Measurements from ENCODE around the gene RSPH9.
A peak's percentile ranks its signal among the peaks of the same experiment; 100 is the strongest.
"Not testable (repeated sequence)": the region's sequence is repeated elsewhere in the genome, so short reads cannot be mapped to it uniquely, and the experiment has no call there.

Gene RSPH9

GRCh38 chr6:43625393-43625992 is 19.3 kb upstream of the RSPH9 start:
- H3K27me3 ChIP-seq = no peaks in the 10 kb centered on the region
- H3K9ac ChIP-seq = no peak overlapping the region
- peaks cover 0 to 69% (median 15%) of the 10 kb centered on the region in 11 experiments; a peak in 11 of 22 replicates for H4K20me1 ChIP-seq
- H3K36me3 ChIP-seq = peaks cover 57 to 65% (median 61%) of the 10 kb centered on the region in 11 experiments
- no peak overlapping the region for H3K4me3 ChIP-seq
- no peak for TF ChIP-seq Cebpa-rat (IDR thresholded peaks at IDR 0.05)
- H3K27ac ChIP-seq = peak overlapping the region in 2 of 11 experiments; percentile 96; a peak in 3 of 22 replicates
- no peaks in the 10 kb centered on the region for H3K9me3 ChIP-seq (replicated peaks in 1 of 11)
- H3K4me1 ChIP-seq = peaks cover 27 to 42% (median 30%) of the 10 kb centered on the region in 10 experiments
- H3K4me2 ChIP-seq = 0 out of 22 replicates have a peak overlapping the region, but pooled peaks of 2 of the 11 experiments have one; percentile 92

DNA sequence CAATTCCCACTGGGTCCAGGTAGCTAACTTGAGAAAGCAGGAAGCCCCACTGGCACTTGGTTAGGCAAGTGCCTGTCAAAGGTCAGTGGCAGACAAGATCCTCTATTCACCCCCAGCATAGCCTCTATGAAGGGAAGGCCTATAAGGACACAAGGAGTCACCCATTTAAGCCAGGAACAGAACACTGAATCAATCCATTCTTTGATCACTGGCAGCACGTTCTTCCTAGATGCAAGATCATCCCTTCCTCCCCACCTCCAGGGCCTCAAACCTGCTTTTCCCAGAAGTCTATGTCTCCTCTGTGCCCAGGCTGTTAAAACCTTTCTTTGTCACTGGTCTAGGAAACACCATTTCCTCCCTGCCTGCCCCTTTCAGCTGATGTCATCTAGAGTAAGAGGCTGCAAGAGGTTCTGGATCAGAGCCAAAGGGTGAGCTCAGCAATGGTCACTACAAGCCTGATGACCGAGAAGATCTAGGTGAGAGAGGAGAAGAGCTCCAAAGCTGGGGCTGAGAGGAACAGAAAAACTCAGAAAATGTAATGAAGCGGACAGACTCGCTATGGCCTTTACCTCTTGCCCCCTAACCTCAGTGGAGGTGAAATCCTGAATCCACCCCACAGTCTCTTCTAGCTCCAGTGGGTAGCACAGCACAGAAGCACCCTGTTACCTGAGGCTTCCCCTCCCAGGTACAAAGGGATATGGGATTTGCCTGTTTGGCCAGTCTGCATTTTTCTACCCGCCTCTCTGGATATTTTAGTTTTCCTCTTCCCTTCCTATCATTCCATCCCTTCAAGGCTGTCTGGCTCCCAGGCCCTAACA is 17.6 kb upstream of the RSPH9 start:
- Histone ChIP-seq H3K4me1 (peaks cover 39 to 50% (median 45%) of the 10 kb centered on the region in 10 experiments), H3K36me3 (peaks cover 40 to 47% (median 44%) of the 10 kb centered on the region in 11 experiments), H3K27me3 (no peaks in the 10 kb centered on the region), H3K9ac (peak overlapping the region; percentile 27 to 98 (median 95); a peak in 21 of 22 replicates), H3K27ac (peak overlapping the region; percentile 8 to 99 (median 55); a peak in 19 of 22 replicates), H3K4me2 (peak overlapping the region; percentile 83 to 97 (median 92)), H3K9me3 (replicated peaks in 1 of 11) (no peaks in the 10 kb centered on the region), H3K4me3 (peak overlapping the region in 9 of 10 experiments; percentile 15 to 97 (median 96); a peak in 16 of 20 replicates), H4K20me1 (peaks cover 0 to 52% (median 11%) of the 10 kb centered on the region in 11 experiments; a peak in 10 of 22 replicates)
- no peak for TF ChIP-seq Cebpa-rat (IDR thresholded peaks at IDR 0.05)

- TF ChIP-seq Cebpa-rat (IDR thresholded peaks at IDR 0.05) = no peak
- Histone ChIP-seq H4K20me1 (peaks cover 0 to 40% (median 11%) of the 10 kb centered on the region in 11 experiments; a peak in 8 of 22 replicates), H3K9me3 (replicated peaks in 1 of 11) (no peaks in the 10 kb centered on the region), H3K4me1 (peaks cover 49 to 63% (median 58%) of the 10 kb centered on the region in 10 experiments), H3K27ac (peak overlapping the region; percentile 92 to 99 (median 97)), H3K4me2 (peak overlapping the region; percentile 83 to 97 (median 92)), H3K27me3 (no peaks in the 10 kb centered on the region), H3K36me3 (peaks cover 28 to 34% (median 31%) of the 10 kb centered on the region in 11 experiments), H3K4me3 (peak overlapping the region; percentile 85 to 98 (median 96)), H3K9ac (peak overlapping the region; percentile 85 to 98 (median 96))
These were observed 16.3 kb upstream of the RSPH9 start for GRCh38 chr6:43628393-43629103.

DNA sequence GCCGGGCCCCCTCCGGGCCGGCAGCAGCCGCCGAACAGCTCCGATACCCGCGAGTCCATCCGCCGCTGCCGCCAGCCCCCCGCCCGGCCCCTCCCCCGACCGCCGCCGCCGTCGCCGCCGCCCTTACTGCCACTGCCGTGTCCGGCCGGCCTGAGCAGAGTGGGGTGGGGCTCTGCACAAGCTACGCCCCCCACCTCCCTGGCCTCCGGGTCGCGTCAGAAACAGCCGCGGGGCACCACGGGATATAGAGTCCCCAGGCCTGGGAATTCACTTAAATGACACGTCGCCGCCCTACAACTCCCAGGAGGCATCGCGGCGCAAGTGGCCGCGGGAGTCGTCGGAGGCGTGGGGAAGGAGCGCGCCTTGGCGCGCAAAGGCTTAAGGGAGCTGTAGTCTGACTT is 15.7 kb upstream of the RSPH9 start, which contains the start of gene GTPBP2:
Gene GTPBP2, minus strand, starts transcription at position 161 of the 401 bp plus-strand sequence. Its CDS starts 102 bp downstream, at position 59.
- peaks cover 22 to 29% (median 25%) of the 10 kb centered on the region in 11 experiments for H3K36me3 ChIP-seq

GRCh38 chr6:43629505-43630300 is 15.1 kb upstream of the RSPH9 start:
- TF ChIP-seq Cebpa-rat (IDR thresholded peaks at IDR 0.05) = peak; percentile 27 to 97 (median 89); a peak in 18 of 22 replicates
- H3K4me1 ChIP-seq = peaks cover 53 to 71% (median 67%) of the 10 kb centered on the region in 10 experiments
- peak overlapping the region; percentile 85 to 98 (median 95) for H3K9ac ChIP-seq
- peaks cover 16 to 23% (median 19%) of the 10 kb centered on the region in 11 experiments for H3K36me3 ChIP-seq
- no peaks in the 10 kb centered on the region for H3K9me3 ChIP-seq (replicated peaks in 1 of 11)
- peaks cover 0 to 30% (median 11%) of the 10 kb centered on the region in 11 experiments; a peak in 8 of 22 replicates for H4K20me1 ChIP-seq
- peak overlapping the region; percentile 64 to 98 (median 94) for H3K4me3 ChIP-seq
- H3K4me2 ChIP-seq = peak overlapping the region; percentile 83 to 99 (median 94)
- H3K27me3 ChIP-seq = no peaks in the 10 kb centered on the region
- peak overlapping the region; percentile 85 to 99 (median 97) for H3K27ac ChIP-seq

More for the DNA sequence above, 15.7 kb upstream of the RSPH9 start, which contains the start of gene GTPBP2:
- TF ChIP-seq Cebpa-rat (IDR thresholded peaks at IDR 0.05) = no peak
- Histone ChIP-seq H3K4me2 (peak within 1 kb of the TSS; percentile 89 to 99 (median 96)), H4K20me1 (peaks cover 0 to 36% (median 11%) of the 10 kb centered on the region in 11 experiments; a peak in 8 of 22 replicates), H3K27ac (peak within 1 kb of the TSS; percentile 92 to 99 (median 97)), H3K9ac (peak within 1 kb of the TSS; percentile 85 to 98 (median 96)), H3K27me3 (no peaks in the 10 kb centered on the region), H3K9me3 (replicated peaks in 1 of 11) (no peaks in the 10 kb centered on the region), H3K4me3 (peak within 1 kb of the TSS; percentile 85 to 98 (median 96)), H3K4me1 (peaks cover 52 to 67% (median 62%) of the 10 kb centered on the region in 10 experiments)

DNA sequence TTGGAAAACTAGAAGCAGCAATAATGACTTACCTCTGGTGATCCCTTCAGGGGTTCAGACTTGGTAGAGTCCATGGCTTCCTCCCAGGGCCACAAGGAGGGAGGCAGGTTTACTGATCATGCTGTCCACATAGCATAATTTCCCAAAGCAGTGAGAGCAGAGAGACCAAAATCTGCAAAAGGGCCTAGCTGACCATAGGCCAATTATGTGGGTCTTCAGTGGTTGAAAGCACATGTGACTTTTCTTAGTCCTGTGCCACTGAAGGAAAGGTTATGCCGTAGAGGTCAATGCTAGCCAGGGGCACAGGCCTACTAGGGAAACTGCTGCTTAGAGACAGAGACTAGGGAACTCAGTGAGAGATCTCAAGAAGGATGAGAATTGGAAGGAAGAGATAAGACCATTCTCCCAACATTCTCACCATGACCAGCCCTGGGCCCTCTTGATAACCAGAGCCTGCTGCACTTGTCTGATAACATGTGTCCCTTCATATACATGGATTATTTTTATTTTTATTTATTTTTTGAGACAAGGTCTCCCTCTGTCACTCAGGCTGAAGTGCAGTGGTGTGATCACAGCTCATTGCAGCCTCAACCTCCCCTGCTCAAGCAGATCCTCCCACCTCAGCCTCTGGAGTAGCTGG is 13.7 kb upstream of the RSPH9 start:
- peak overlapping the region; percentile 78 to 99 (median 97); a peak in 21 of 22 replicates for H3K27ac ChIP-seq
- H3K4me1 ChIP-seq = peaks cover 59 to 79% (median 70%) of the 10 kb centered on the region in 10 experiments
- H3K27me3 ChIP-seq = no peaks in the 10 kb centered on the region
- peak overlapping the region in 10 of 11 experiments; percentile 64 to 98 (median 94); a peak in 14 of 22 replicates for H3K9ac ChIP-seq
- H4K20me1 ChIP-seq = peaks cover 0 to 24% (median 7%) of the 10 kb centered on the region in 11 experiments; a peak in 7 of 22 replicates
- no peak for TF ChIP-seq Cebpa-rat (IDR thresholded peaks at IDR 0.05)
- no peak overlapping the region; a peak in 1 of 20 replicates for H3K4me3 ChIP-seq
- H3K9me3 ChIP-seq (replicated peaks in 1 of 11) = no peaks in the 10 kb centered on the region
- H3K36me3 ChIP-seq = peaks cover 2 to 9% (median 5%) of the 10 kb centered on the region in 11 experiments
- H3K4me2 ChIP-seq = peak overlapping the region; percentile 77 to 99 (median 93)

- not testable (repeated sequence) for H3K27me3 ChIP-seq; H3K9ac ChIP-seq; H3K4me3 ChIP-seq; H3K9me3 ChIP-seq (replicated peaks in 1 of 11)
- peak overlapping the region in 1 of 11 experiments; percentile 14; a peak in 2 of 22 replicates for H3K27ac ChIP-seq
- peak overlapping the region; percentile 23 to 96 (median 37); a peak in 17 of 22 replicates for H3K4me2 ChIP-seq
- peaks cover 11 to 17% (median 16%) of the 10 kb centered on the region in 11 experiments for H3K36me3 ChIP-seq
- H4K20me1 ChIP-seq = peaks cover 1 to 22% (median 8%) of the 10 kb centered on the region in 11 experiments; a peak in 14 of 22 replicates
- peaks cover 57 to 77% (median 68%) of the 10 kb centered on the region in 10 experiments for H3K4me1 ChIP-seq
These were observed 11.8 kb upstream of the RSPH9 start for GRCh38 chr6:43633002-43633401.
